ENCODE measurements around the gene AHNAK.

DNA sequence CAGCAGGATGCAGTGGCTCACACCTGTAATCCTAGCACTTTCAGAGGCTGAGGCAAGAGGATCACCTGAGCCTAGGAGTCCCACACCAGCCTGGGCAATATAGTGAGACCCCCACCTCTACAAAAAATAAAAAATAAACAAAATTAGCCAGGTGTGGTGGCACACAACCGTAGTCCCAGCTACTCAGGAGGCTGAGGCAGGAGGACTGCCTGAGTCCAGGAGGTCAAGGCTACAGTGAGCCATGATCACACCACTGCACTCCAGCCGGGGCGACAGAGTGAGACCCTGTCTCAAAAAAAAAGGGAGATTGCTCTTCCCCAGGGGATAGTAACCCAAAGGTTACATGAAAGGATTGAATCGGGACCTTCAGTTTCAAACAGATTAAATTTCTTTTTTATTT lies 54.0 kb downstream of the AHNAK start:
- TF ChIP-seq, protein P1, sequence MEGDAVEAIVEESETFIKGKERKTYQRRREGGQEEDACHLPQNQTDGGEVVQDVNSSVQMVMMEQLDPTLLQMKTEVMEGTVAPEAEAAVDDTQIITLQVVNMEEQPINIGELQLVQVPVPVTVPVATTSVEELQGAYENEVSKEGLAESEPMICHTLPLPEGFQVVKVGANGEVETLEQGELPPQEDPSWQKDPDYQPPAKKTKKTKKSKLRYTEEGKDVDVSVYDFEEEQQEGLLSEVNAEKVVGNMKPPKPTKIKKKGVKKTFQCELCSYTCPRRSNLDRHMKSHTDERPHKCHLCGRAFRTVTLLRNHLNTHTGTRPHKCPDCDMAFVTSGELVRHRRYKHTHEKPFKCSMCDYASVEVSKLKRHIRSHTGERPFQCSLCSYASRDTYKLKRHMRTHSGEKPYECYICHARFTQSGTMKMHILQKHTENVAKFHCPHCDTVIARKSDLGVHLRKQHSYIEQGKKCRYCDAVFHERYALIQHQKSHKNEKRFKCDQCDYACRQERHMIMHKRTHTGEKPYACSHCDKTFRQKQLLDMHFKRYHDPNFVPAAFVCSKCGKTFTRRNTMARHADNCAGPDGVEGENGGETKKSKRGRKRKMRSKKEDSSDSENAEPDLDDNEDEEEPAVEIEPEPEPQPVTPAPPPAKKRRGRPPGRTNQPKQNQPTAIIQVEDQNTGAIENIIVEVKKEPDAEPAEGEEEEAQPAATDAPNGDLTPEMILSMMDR (IDR thresholded peaks at IDR 0.05): no peak
- TF ChIP-seq POLR2A (IDR thresholded peaks at IDR 0.05): no peak
